ENCODE results near the gene BCL11A.

BCL11A gene

DNA sequence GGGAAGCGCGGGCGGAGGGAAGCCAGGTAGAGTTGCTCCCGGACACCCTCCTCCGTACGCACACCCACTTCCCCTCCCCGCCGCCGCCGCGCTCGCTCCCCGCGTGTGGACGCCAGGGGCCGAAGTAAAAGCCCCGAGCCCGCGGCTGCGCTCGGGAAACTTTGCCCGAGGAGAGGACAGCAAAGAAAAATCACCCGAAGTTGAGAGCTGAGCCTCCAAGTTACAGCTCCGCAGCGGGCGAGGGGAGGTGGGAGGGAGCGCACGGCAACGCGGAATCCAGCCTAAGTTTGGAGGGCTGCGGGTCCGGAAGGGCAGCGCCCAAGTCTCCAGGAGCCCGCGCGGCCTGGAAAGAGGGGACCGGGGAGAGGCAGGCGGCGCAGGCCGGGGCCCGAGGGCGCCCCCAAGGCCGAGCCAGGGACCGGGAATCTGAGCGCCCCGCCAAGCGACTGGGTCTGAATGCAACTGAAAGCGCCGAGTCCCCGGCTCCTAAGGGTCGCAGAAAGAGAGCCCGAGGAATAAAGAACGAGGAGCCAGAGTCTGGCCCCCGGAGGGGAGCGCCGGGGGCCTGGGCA is 706 bp upstream of the BCL11A start:
- peak overlapping the region; percentile 52 to 86 for H3K9ac ChIP-seq (ENCODE audit: low read depth in 1 of 2, low read length in 2 of 2)
- peak overlapping the region; percentile 66 for H3K27ac ChIP-seq (ENCODE audit: low read depth, low read length)
- peaks cover 9 to 24% of the 10 kb centered on the region in 2 donors for H3K27me3 ChIP-seq (ENCODE audit: control insufficient read depth in 1 of 2, insufficient read depth in 2 of 2, low read length in 2 of 2)
- no peaks in the 10 kb centered on the region for H3K9me3 ChIP-seq (ENCODE audit: control insufficient read depth in 1 of 2, low read length in 2 of 2)
- H3K4me3 ChIP-seq (ENCODE audit: low read depth in 1 of 2, low read length in 2 of 2) = peak overlapping the region; percentile 74 to 91
- peaks cover 17 to 29% of the 10 kb centered on the region in 2 donors for H3K4me1 ChIP-seq (ENCODE audit: control insufficient read depth in 1 of 2, insufficient read depth in 2 of 2, low read length in 2 of 2)
- no peaks in the 10 kb centered on the region for H3K36me3 ChIP-seq (ENCODE audit: control insufficient read depth in 1 of 2, insufficient read depth in 2 of 2, low read length in 2 of 2)

GRCh38 chr2:60552851-60553494 is 481 bp downstream of the BCL11A start:
- Histone ChIP-seq H3K9me3 (ENCODE audit: control insufficient read depth in 1 of 2, low read length in 2 of 2) (no peaks in the 10 kb centered on the region), H3K27me3 (ENCODE audit: control insufficient read depth in 1 of 2, insufficient read depth in 2 of 2, low read length in 2 of 2) (peaks cover 9 to 23% of the 10 kb centered on the region in 2 donors), H3K9ac (ENCODE audit: low read depth in 1 of 2, low read length in 2 of 2) (peak overlapping the region; percentile 56 to 64), H3K4me3 (ENCODE audit: low read depth in 1 of 2, low read length in 2 of 2) (peak overlapping the region; percentile 80 to 85), H3K4me1 (ENCODE audit: control insufficient read depth in 1 of 2, insufficient read depth in 2 of 2, low read length in 2 of 2) (peaks cover 17 to 34% of the 10 kb centered on the region in 2 donors), H3K36me3 (ENCODE audit: control insufficient read depth in 1 of 2, insufficient read depth in 2 of 2, low read length in 2 of 2) (no peaks in the 10 kb centered on the region), H3K27ac (ENCODE audit: low read depth, low read length) (no peak overlapping the region)

DNA sequence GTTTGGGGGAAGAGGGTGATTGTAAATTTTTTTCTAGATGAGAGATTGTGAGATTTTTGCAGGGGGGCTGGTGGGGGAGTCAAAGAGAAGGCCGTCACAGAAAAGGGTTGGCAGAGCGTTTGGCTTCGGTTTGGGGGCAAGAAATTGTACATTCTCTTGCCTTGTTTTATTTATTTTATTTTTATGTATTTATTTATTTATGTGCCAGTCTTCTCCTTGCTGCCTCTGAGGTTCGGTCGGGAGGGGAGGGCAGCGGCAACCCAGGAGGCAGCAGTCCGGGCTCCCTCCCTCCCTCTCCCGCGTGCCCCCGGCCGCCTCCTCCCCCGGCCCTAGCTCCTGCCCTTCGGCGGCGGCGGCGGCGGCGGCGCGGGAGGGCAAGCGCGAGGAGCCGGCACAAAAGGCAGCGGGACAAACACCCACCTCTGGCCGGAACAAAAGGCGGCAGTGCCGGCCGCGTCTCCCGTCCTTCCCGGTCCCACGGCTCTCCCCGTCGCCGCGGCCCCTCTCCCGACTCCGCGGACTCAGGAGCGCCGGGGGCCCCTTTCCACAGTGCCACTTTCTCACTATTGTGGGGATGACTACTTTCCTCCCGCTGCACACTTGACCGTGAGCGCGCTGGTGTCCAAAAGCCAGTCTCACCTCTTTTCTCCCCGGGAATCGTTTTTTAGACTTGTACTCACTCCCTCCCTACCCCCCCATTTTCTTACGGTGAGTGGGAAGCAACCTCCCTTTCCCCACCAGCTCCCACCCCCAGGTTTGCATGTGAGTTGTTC is 1.2 kb downstream of the BCL11A start:
- peaks cover 9 to 19% of the 10 kb centered on the region in 2 donors for H3K27me3 ChIP-seq (ENCODE audit: control insufficient read depth in 1 of 2, insufficient read depth in 2 of 2, low read length in 2 of 2)
- no peak overlapping the region for H3K27ac ChIP-seq (ENCODE audit: low read depth, low read length)
- no peaks in the 10 kb centered on the region for H3K36me3 ChIP-seq (ENCODE audit: control insufficient read depth in 1 of 2, insufficient read depth in 2 of 2, low read length in 2 of 2)
- H3K9ac ChIP-seq (ENCODE audit: low read depth in 1 of 2, low read length in 2 of 2) = peak overlapping the region; percentile 61 to 64
- no peaks in the 10 kb centered on the region for H3K9me3 ChIP-seq (ENCODE audit: control insufficient read depth in 1 of 2, low read length in 2 of 2)
- H3K4me3 ChIP-seq (ENCODE audit: low read depth in 1 of 2, low read length in 2 of 2) = peak overlapping the region; percentile 80 to 85
- peaks cover 17 to 33% of the 10 kb centered on the region in 2 donors for H3K4me1 ChIP-seq (ENCODE audit: control insufficient read depth in 1 of 2, insufficient read depth in 2 of 2, low read length in 2 of 2)

- Histone ChIP-seq H3K27me3 (ENCODE audit: control insufficient read depth in 1 of 2, insufficient read depth in 2 of 2, low read length in 2 of 2) (peaks cover 4 to 13% of the 10 kb centered on the region in 2 donors), H3K4me1 (ENCODE audit: control insufficient read depth in 1 of 2, insufficient read depth in 2 of 2, low read length in 2 of 2) (peaks cover 16 to 26% of the 10 kb centered on the region in 2 donors), H3K9me3 (ENCODE audit: control insufficient read depth in 1 of 2, low read length in 2 of 2) (no peaks in the 10 kb centered on the region), H3K36me3 (ENCODE audit: control insufficient read depth in 1 of 2, insufficient read depth in 2 of 2, low read length in 2 of 2) (no peaks in the 10 kb centered on the region), H3K27ac (ENCODE audit: low read depth, low read length) (peak overlapping the region; percentile 7), H3K4me3 (ENCODE audit: low read depth in 1 of 2, low read length in 2 of 2) (peak overlapping the region; percentile 77 to 80), H3K9ac (ENCODE audit: low read depth in 1 of 2, low read length in 2 of 2) (peak overlapping the region; percentile 57 to 61)
These were observed 2.0 kb downstream of the BCL11A start for GRCh38 chr2:60551240-60552077.

- Histone ChIP-seq H3K36me3 (ENCODE audit: control insufficient read depth in 1 of 2, insufficient read depth in 2 of 2, low read length in 2 of 2) (peaks cover under 1 to 2% of the 10 kb centered on the region in 2 donors), H3K9me3 (ENCODE audit: control insufficient read depth in 1 of 2, low read length in 2 of 2) (no peaks in the 10 kb centered on the region), H3K27ac (ENCODE audit: low read depth, low read length) (no peak overlapping the region), H3K4me3 (ENCODE audit: low read depth in 1 of 2, low read length in 2 of 2) (peak overlapping the region; percentile 77 to 80), H3K4me1 (ENCODE audit: control insufficient read depth in 1 of 2, insufficient read depth in 2 of 2, low read length in 2 of 2) (peaks cover 19 to 26% of the 10 kb centered on the region in 2 donors), H3K27me3 (ENCODE audit: control insufficient read depth in 1 of 2, insufficient read depth in 2 of 2, low read length in 2 of 2) (peaks cover 2 to 12% of the 10 kb centered on the region in 2 donors), H3K9ac (ENCODE audit: low read depth in 1 of 2, low read length in 2 of 2) (peak overlapping the region; percentile 46 to 57)
These were observed 2.5 kb downstream of the BCL11A start for GRCh38 chr2:60550984-60551239.

GRCh38 chr2:60550178-60550983 is 3.1 kb downstream of the BCL11A start:
- Histone ChIP-seq H3K27ac (ENCODE audit: low read depth, low read length) (peak overlapping the region; percentile 39), H3K9me3 (ENCODE audit: control insufficient read depth in 1 of 2, low read length in 2 of 2) (no peaks in the 10 kb centered on the region), H3K4me3 (ENCODE audit: low read depth in 1 of 2, low read length in 2 of 2) (peak overlapping the region; percentile 77 to 89), H3K9ac (ENCODE audit: low read depth in 1 of 2, low read length in 2 of 2) (peak overlapping the region; percentile 46 to 70), H3K27me3 (ENCODE audit: control insufficient read depth in 1 of 2, insufficient read depth in 2 of 2, low read length in 2 of 2) (peaks cover 2 to 8% of the 10 kb centered on the region in 2 donors), H3K4me1 (ENCODE audit: control insufficient read depth in 1 of 2, insufficient read depth in 2 of 2, low read length in 2 of 2) (peaks cover 21 to 27% of the 10 kb centered on the region in 2 donors), H3K36me3 (ENCODE audit: control insufficient read depth in 1 of 2, insufficient read depth in 2 of 2, low read length in 2 of 2) (peaks cover 5 to 7% of the 10 kb centered on the region in 2 donors)

GRCh38 chr2:60549928-60550177 is 3.6 kb downstream of the BCL11A start:
- H3K4me1 ChIP-seq (ENCODE audit: control insufficient read depth in 1 of 2, insufficient read depth in 2 of 2, low read length in 2 of 2) = peaks cover 25 to 26% of the 10 kb centered on the region in 2 donors
- peak overlapping the region; percentile 39 for H3K27ac ChIP-seq (ENCODE audit: low read depth, low read length)
- no peaks in the 10 kb centered on the region for H3K9me3 ChIP-seq (ENCODE audit: control insufficient read depth in 1 of 2, low read length in 2 of 2)
- H3K36me3 ChIP-seq (ENCODE audit: control insufficient read depth in 1 of 2, insufficient read depth in 2 of 2, low read length in 2 of 2) = peaks cover 5 to 10% of the 10 kb centered on the region in 2 donors
- peaks cover 2 to 5% of the 10 kb centered on the region in 2 donors for H3K27me3 ChIP-seq (ENCODE audit: control insufficient read depth in 1 of 2, insufficient read depth in 2 of 2, low read length in 2 of 2)
- peak overlapping the region; percentile 33 to 61 for H3K9ac ChIP-seq (ENCODE audit: low read depth in 1 of 2, low read length in 2 of 2)
- H3K4me3 ChIP-seq (ENCODE audit: low read depth in 1 of 2, low read length in 2 of 2) = peak overlapping the region; percentile 77 to 89

DNA sequence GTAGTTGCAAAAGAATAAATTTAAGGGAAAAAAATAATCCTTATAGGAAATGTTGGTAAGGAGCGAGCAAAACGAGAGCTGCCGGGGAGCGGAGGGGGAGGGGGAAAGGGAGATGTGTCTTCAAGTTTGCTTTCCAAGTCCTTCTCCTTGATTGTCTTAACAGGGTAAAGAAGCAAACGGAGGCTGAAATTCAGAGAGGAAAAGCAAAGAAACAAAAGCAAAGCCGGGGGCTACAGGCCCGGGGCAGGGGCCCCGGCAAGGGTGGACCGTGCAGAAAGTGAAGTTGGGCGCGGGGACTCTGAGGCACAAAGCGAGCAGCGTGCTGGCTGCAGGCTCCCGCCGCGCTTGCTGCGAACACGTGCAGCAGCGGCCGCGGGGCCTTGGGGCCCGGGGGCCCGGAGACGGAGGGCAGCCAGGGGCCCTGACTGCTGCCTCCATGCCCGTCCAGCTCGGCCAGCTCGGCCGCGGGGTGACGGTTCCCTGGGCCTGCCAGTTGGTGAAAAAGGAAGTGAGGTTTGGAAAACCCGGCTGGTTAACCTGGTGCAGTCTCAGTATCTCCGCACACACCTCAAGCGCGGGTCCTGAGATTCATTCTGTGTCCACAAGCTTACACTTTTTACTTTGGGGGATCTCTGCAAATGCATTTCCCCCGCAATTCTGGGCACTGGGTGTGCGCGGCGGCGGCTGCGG is 4.1 kb downstream of the BCL11A start:
- H3K4me3 ChIP-seq (ENCODE audit: low read depth in 1 of 2, low read length in 2 of 2) = peak overlapping the region; percentile 77 to 89
- peaks cover 2 to 5% of the 10 kb centered on the region in 2 donors for H3K27me3 ChIP-seq (ENCODE audit: control insufficient read depth in 1 of 2, insufficient read depth in 2 of 2, low read length in 2 of 2)
- H3K27ac ChIP-seq (ENCODE audit: low read depth, low read length) = peak overlapping the region; percentile 39
- H3K9me3 ChIP-seq (ENCODE audit: control insufficient read depth in 1 of 2, low read length in 2 of 2) = no peaks in the 10 kb centered on the region
- peaks cover 5 to 14% of the 10 kb centered on the region in 2 donors for H3K36me3 ChIP-seq (ENCODE audit: control insufficient read depth in 1 of 2, insufficient read depth in 2 of 2, low read length in 2 of 2)
- H3K4me1 ChIP-seq (ENCODE audit: control insufficient read depth in 1 of 2, insufficient read depth in 2 of 2, low read length in 2 of 2) = peaks cover 25 to 26% of the 10 kb centered on the region in 2 donors
- peak overlapping the region; percentile 33 to 61 for H3K9ac ChIP-seq (ENCODE audit: low read depth in 1 of 2, low read length in 2 of 2)

DNA sequence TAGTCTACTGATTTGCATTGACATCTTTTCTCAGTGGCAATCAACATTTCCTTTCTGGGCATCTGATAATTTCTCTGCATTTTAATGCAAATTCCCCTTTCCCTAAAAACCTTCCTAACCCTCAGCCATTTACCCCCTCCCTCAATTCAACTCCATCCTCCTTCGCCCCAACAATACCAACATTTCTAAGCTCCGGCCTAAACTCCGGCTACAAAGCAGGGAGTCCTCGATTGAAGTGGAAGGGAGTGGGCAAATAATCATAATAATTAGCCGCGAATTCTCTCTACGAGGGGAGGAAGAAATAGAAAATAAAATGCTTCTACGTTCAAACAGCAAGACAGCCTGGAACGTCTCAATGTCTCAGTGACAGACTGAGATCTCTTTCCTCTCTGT is 4.6 kb downstream of the BCL11A start:
- H3K27me3 ChIP-seq (ENCODE audit: control insufficient read depth in 1 of 2, insufficient read depth in 2 of 2, low read length in 2 of 2) = peaks cover 2 to 8% of the 10 kb centered on the region in 2 donors
- peak overlapping the region; percentile 77 to 89 for H3K4me3 ChIP-seq (ENCODE audit: low read depth in 1 of 2, low read length in 2 of 2)
- no peak overlapping the region for H3K27ac ChIP-seq (ENCODE audit: low read depth, low read length)
- H3K9ac ChIP-seq (ENCODE audit: low read depth in 1 of 2, low read length in 2 of 2) = peak overlapping the region; percentile 33 to 61
- H3K9me3 ChIP-seq (ENCODE audit: control insufficient read depth in 1 of 2, low read length in 2 of 2) = no peaks in the 10 kb centered on the region
- peaks cover 24 to 25% of the 10 kb centered on the region in 2 donors for H3K4me1 ChIP-seq (ENCODE audit: control insufficient read depth in 1 of 2, insufficient read depth in 2 of 2, low read length in 2 of 2)
- H3K36me3 ChIP-seq (ENCODE audit: control insufficient read depth in 1 of 2, insufficient read depth in 2 of 2, low read length in 2 of 2) = peaks cover 5 to 19% of the 10 kb centered on the region in 2 donors

Measured in duodenal mucosa (tissue), 2 donors.